Thoracic aorta (tissue), 2 donors: ENCODE data around the gene PUSL1. TPM values are rescaled to one million over a fixed set of nuclear protein-coding genes. Genes with fewer than 3 reads are reported as not detected.
A peak's percentile ranks its signal among the peaks of the same experiment; 100 is the strongest.

Experiments used
- ATAC-seq: fragments of 150-250 bp; one replicate; pipeline ENCODE4 v1.8.0; 2017; ENCODE audit warnings: low read depth; ENCODE audit not compliant: insufficient number of reproducible peaks, low FRiP score
- DNase-seq: peaks from one replicate; pipeline ENCODE4 v3.0.0-alpha.2; 2020; ENCODE audit warnings: low spot score
- H3K27ac ChIP-seq, 2 donors: fragments of 200-600 bp; sonication (generic); 1 replicate in 1 of 2; 2 replicates in 1 of 2; pipeline ENCODE4 v1.5.1; 2016; ENCODE audit warnings: mild to moderate bottlenecking in 2 of 2, moderate library complexity in 2 of 2
- H3K27me3 ChIP-seq: fragments of 200-600 bp; sonication (generic); replicated peaks from 2 replicates; pipeline ENCODE4 v1.6.0; 2016; ENCODE audit warnings: mild to moderate bottlenecking; ENCODE audit not compliant: insufficient read depth
- H3K36me3 ChIP-seq: fragments of 200-600 bp; sonication (generic); one replicate; pipeline ENCODE4 v1.5.1; 2016
- H3K4me1 ChIP-seq, 2 donors: fragments of 200-600 bp; sonication (generic); 1 replicate in 1 of 2; 2 replicates in 1 of 2; pipeline versions ENCODE4 v1.5.1 to v1.6.0; 2016; ENCODE audit warnings: low read depth in 2 of 2, mild to moderate bottlenecking in 1 of 2; ENCODE audit not compliant: control insufficient read depth in 1 of 2
- H3K4me3 ChIP-seq: fragments of 200-600 bp; sonication (generic); 2 replicates; pipeline ENCODE4 v1.5.1; 2016; ENCODE audit warnings: mild to moderate bottlenecking
- H3K9me3 ChIP-seq: fragments of 200-600 bp; sonication (generic); 2 replicates; pipeline ENCODE4 v1.5.1; 2016
- CTCF ChIP-seq: fragments of 200-600 bp; sonication (generic); IDR thresholded peaks from one replicate; pipeline ENCODE4 v1.5.1; 2019; ENCODE audit warnings: antibody characterized with exemption
- total RNA-seq, 2 donors: library from RNA; depleted of rRNA; stranded (reverse); fragments of >200 nt; gene quantifications; one replicate each; pipeline versions ENCODE4 v1.1.0 to v1.2.3, GENCODE V29; 2016

PUSL1 gene
- total RNA-seq, 2 donors from 2014 or later, result 22.1 to 22.6 TPM

- DNase-seq (no peak), ATAC-seq (peak; percentile 16)
- H3K36me3 ChIP-seq, result peaks cover 3% of the 10 kb centered on the region
- H3K27me3 ChIP-seq, result no peaks in the 10 kb centered on the region
- peak overlapping the region; percentile 79 for H3K4me3 ChIP-seq
- peaks cover 28 to 69% of the 10 kb centered on the region in 2 donors for H3K4me1 ChIP-seq
- TF ChIP-seq CTCF, result no peak
- no peaks in the 10 kb centered on the region for H3K9me3 ChIP-seq
- H3K27ac ChIP-seq, result peak overlapping the region in 1 of 2 donors; percentile 20
Measured at GRCh38 chr1:1348420-1349255, 40.2 kb downstream of the PUSL1 start.

- peak; percentile 48 for TF ChIP-seq CTCF
- Histone ChIP-seq H3K9me3 (no peaks in the 10 kb centered on the region), H3K36me3 (peaks cover 11% of the 10 kb centered on the region), H3K4me3 (peak within 1 kb of the TSS; percentile 91), H3K27me3 (no peaks in the 10 kb centered on the region), H3K27ac (peak within 1 kb of the TSS; percentile 71 to 81), H3K4me1 (peaks cover 28 to 76% of the 10 kb centered on the region in 2 donors)
- DNase-seq, result no peak
- ATAC-seq, result peak; percentile 83
Measured at GRCh38 chr1:1349256-1350012, 41.0 kb downstream of the PUSL1 start, which contains the start of gene DVL1. DVL1 (minus strand) TSS chr1:1349418; CDS start chr1:1349065, 353 bp downstream.

- Histone ChIP-seq H3K4me1 (peaks cover 24 to 63% of the 10 kb centered on the region in 2 donors), H3K4me3 (no peak overlapping the region), H3K27ac (peak overlapping the region; percentile 66), H3K27me3 (no peaks in the 10 kb centered on the region), H3K9me3 (no peaks in the 10 kb centered on the region), H3K36me3 (peaks cover 12% of the 10 kb centered on the region)
- ATAC-seq (no peak), DNase-seq (no peak)
- TF ChIP-seq CTCF, result no peak
Measured at GRCh38 chr1:1351511-1352427, 43.4 kb downstream of the PUSL1 start.

GRCh38 chr1:1352786-1353388, 44.5 kb downstream of the PUSL1 start:
- no peak for ATAC-seq
- no peak overlapping the region for H3K4me3 ChIP-seq
- H3K4me1 ChIP-seq, result peaks cover 15 to 55% of the 10 kb centered on the region in 2 donors
- no peak for DNase-seq
- TF ChIP-seq CTCF, result no peak
- no peaks in the 10 kb centered on the region for H3K27me3 ChIP-seq
- peak overlapping the region; percentile 66 for H3K27ac ChIP-seq
- peaks cover 12% of the 10 kb centered on the region for H3K36me3 ChIP-seq
- no peaks in the 10 kb centered on the region for H3K9me3 ChIP-seq
